Thymus (tissue), 11 donors: ENCODE data around the gene ID4. TPM values are rescaled to one million over a fixed set of nuclear protein-coding genes. Genes with fewer than 3 reads are reported as not detected.

Experiments
- DNase-seq, 9 donors: peaks; one replicate each; pipeline ENCODE4 v3.0.0-alpha.2; 2013; ENCODE audit warnings: low spot score in 9 of 9, low read depth in 6 of 9, missing footprints in 1 of 9
- H3K27ac ChIP-seq, 2 donors: one replicate each; pipeline ENCODE4 v1.5.1; 2013; ENCODE audit warnings: control low read depth in 1 of 2, low read depth in 1 of 2, low read length in 1 of 2, mild to moderate bottlenecking in 1 of 2, moderate library complexity in 1 of 2
- H3K27me3 ChIP-seq, 2 donors: one replicate each; pipeline ENCODE4 v1.5.1; 2013; ENCODE audit warnings: low read length in 1 of 2; ENCODE audit not compliant: control insufficient read depth in 2 of 2, insufficient read depth in 1 of 2
- H3K36me3 ChIP-seq, 2 donors: one replicate each; pipeline ENCODE4 v1.5.1; 2013; ENCODE audit warnings: low read length in 1 of 2, mild to moderate bottlenecking in 1 of 2, moderate library complexity in 1 of 2; ENCODE audit not compliant: control insufficient read depth in 2 of 2, insufficient read depth in 2 of 2
- H3K4me1 ChIP-seq, 2 donors: one replicate each; pipeline ENCODE4 v1.5.1; 2013; ENCODE audit warnings: low read length in 2 of 2; ENCODE audit not compliant: control insufficient read depth in 2 of 2, insufficient read depth in 2 of 2
- H3K4me3 ChIP-seq, 2 donors: one replicate each; pipeline ENCODE4 v1.5.1; 2013; ENCODE audit warnings: low read length in 2 of 2, control low read depth in 1 of 2, mild to moderate bottlenecking in 1 of 2
- H3K9me3 ChIP-seq, 2 donors: one replicate each; pipeline ENCODE4 v1.5.1; 2013; ENCODE audit warnings: low read length in 1 of 2, mild to moderate bottlenecking in 1 of 2; ENCODE audit not compliant: control insufficient read depth in 2 of 2, insufficient read depth in 1 of 2
- WGBS: extraction: QIAGEN DNeasy Blood & Tissue Kit; methylation state at CpG from one replicate; pipeline ENCODE4 v1.1.7; 2013; 5-methylcytosine and 5-hydroxymethylcytosine counted together
- polyA plus RNA-seq: library from polyadenylated mRNA; stranded (reverse); fragments of 200-250 nt; gene quantifications from one replicate; pipeline ENCODE4 v1.2.3, GENCODE V29; 2013
- total RNA-seq: library from RNA; stranded (reverse); fragments of 120-200 nt; gene quantifications from one replicate; pipeline ENCODE4 v1.2.4, GENCODE V29; 2013
- donor health status: healthy.

Gene ID4
- total and polyA plus RNA-seq, 2 donors: 1.5 to 10.9 TPM

- WGBS: 7% methylated on average over 7 of the region's 7 CpGs
- H3K27me3 ChIP-seq: peaks cover 49 to 56% of the 10 kb centered on the region in 2 donors
- no peaks in the 10 kb centered on the region for H3K4me1 ChIP-seq
Measured at GRCh38 chr6:19839237-19839546, 2.0 kb downstream of the ID4 start.

GRCh38 chr6:19839788-19840187 is 2.6 kb downstream of the ID4 start:
- Histone ChIP-seq H3K27ac (no peak overlapping the region), H3K36me3 (no peaks in the 10 kb centered on the region), H3K4me3 (no peak overlapping the region), H3K4me1 (no peaks in the 10 kb centered on the region), H3K27me3 (peaks cover 47 to 57% of the 10 kb centered on the region in 2 donors), H3K9me3 (peaks cover 4 to 7% of the 10 kb centered on the region in 2 donors)
- DNase-seq: no peak
- 72% methylated on average over 1 of the region's 1 CpG for WGBS

More at GRCh38 chr6:19839237-19839546, 2.0 kb downstream of the ID4 start:
- no peak overlapping the region for H3K27ac ChIP-seq
- H3K36me3 ChIP-seq: no peaks in the 10 kb centered on the region
- peaks cover 4 to 7% of the 10 kb centered on the region in 2 donors for H3K9me3 ChIP-seq
- no peak overlapping the region for H3K4me3 ChIP-seq
- no peak for DNase-seq

- 65% methylated on average over 3 of the region's 3 CpGs for WGBS
- H3K4me1 ChIP-seq: no peaks in the 10 kb centered on the region
- peaks cover 35 to 44% of the 10 kb centered on the region in 2 donors for H3K27me3 ChIP-seq
- no peak overlapping the region for H3K27ac ChIP-seq
- no peak overlapping the region for H3K4me3 ChIP-seq
- H3K9me3 ChIP-seq: peaks cover 4 to 7% of the 10 kb centered on the region in 2 donors
- no peak for DNase-seq
- no peaks in the 10 kb centered on the region for H3K36me3 ChIP-seq
Measured at GRCh38 chr6:19841181-19841580, 4.0 kb downstream of the ID4 start.

GRCh38 chr6:19842030-19842615 is 5.0 kb downstream of the ID4 start:
- WGBS: 33% methylated on average over 4 of the region's 4 CpGs
- no peak overlapping the region for H3K27ac ChIP-seq
- H3K9me3 ChIP-seq: peaks cover 0 to 7% of the 10 kb centered on the region in 2 donors
- H3K36me3 ChIP-seq: no peaks in the 10 kb centered on the region
- DNase-seq: no peak
- peaks cover 25 to 34% of the 10 kb centered on the region in 2 donors for H3K27me3 ChIP-seq
- H3K4me3 ChIP-seq: no peak overlapping the region
- H3K4me1 ChIP-seq: no peaks in the 10 kb centered on the region

- H3K4me3 ChIP-seq: no peak overlapping the region
- no peaks in the 10 kb centered on the region for H3K4me1 ChIP-seq
- H3K9me3 ChIP-seq: no peaks in the 10 kb centered on the region
- H3K27me3 ChIP-seq: peaks cover 4 to 12% of the 10 kb centered on the region in 2 donors
- no peak overlapping the region for H3K27ac ChIP-seq
- H3K36me3 ChIP-seq: no peaks in the 10 kb centered on the region
- DNase-seq: no peak
- 88% methylated on average over 2 of the region's 2 CpGs for WGBS
Measured at GRCh38 chr6:19844689-19845088, 7.5 kb downstream of the ID4 start.

- 95% methylated on average over 10 of the region's 10 CpGs for WGBS
- H3K27ac ChIP-seq: no peak overlapping the region
- no peaks in the 10 kb centered on the region for H3K9me3 ChIP-seq
- peaks cover 2 to 9% of the 10 kb centered on the region in 2 donors for H3K27me3 ChIP-seq
- no peaks in the 10 kb centered on the region for H3K36me3 ChIP-seq
- H3K4me3 ChIP-seq: no peak overlapping the region
- no peak for DNase-seq
- no peaks in the 10 kb centered on the region for H3K4me1 ChIP-seq
Measured at GRCh38 chr6:19845266-19846041, 8.3 kb downstream of the ID4 start.

- no peak for DNase-seq
- H3K4me1 ChIP-seq: no peaks in the 10 kb centered on the region
- no peaks in the 10 kb centered on the region for H3K9me3 ChIP-seq
- H3K27ac ChIP-seq: no peak overlapping the region
- WGBS: 92% methylated on average over 2 of the region's 2 CpGs
- H3K4me3 ChIP-seq: no peak overlapping the region
- no peaks in the 10 kb centered on the region for H3K36me3 ChIP-seq
- peaks cover 0 to 2% of the 10 kb centered on the region in 2 donors for H3K27me3 ChIP-seq
Measured at GRCh38 chr6:19848465-19849029, 11.4 kb downstream of the ID4 start.

- H3K9me3 ChIP-seq: no peaks in the 10 kb centered on the region
- H3K4me1 ChIP-seq: no peaks in the 10 kb centered on the region
- peaks cover 0 to 2% of the 10 kb centered on the region in 2 donors for H3K27me3 ChIP-seq
- DNase-seq: no peak
- H3K4me3 ChIP-seq: no peak overlapping the region
- H3K27ac ChIP-seq: no peak overlapping the region
- 75% methylated on average over 3 of the region's 3 CpGs for WGBS
- no peaks in the 10 kb centered on the region for H3K36me3 ChIP-seq
Measured at GRCh38 chr6:19849196-19849595, 12.0 kb downstream of the ID4 start.

- H3K4me1 ChIP-seq: no peaks in the 10 kb centered on the region
- H3K27me3 ChIP-seq: no peaks in the 10 kb centered on the region
- no peak overlapping the region for H3K27ac ChIP-seq
- H3K9me3 ChIP-seq: no peaks in the 10 kb centered on the region
- H3K36me3 ChIP-seq: no peaks in the 10 kb centered on the region
- DNase-seq: no peak
- H3K4me3 ChIP-seq: no peak overlapping the region
- 98% methylated on average over 4 of the region's 4 CpGs for WGBS
Measured at GRCh38 chr6:19849755-19850154, 12.6 kb downstream of the ID4 start.
